Endothelial cell of umbilical vein (primary cell): ENCODE data around the gene TMEM144. TPM values are rescaled to one million over a fixed set of nuclear protein-coding genes. Genes with fewer than 3 reads are reported as not detected.

Experiments
- BruUV-seq: library from RNA; stranded (reverse); fragments of 400-500 nt; replicated peaks from 2 replicates; lab custom pipeline; 2021; lab: Mats Ljungman, UMichigan
- CTCF ChIA-PET: fragments of 300-600, 350-600 bp; sonication (Branson Sonifier 250); formaldehyde crosslinking; loops from one replicate; lab custom pipeline; 2021; ENCODE audit warnings: antibody characterized with exemption, inconsistent platforms; lab: Charles Lee
- POLR2A ChIA-PET: fragments of 300-600, 350-600 bp; sonication (Branson Sonifier 250); formaldehyde crosslinking; loops from one replicate; lab custom pipeline; 2021; ENCODE audit warnings: antibody characterized with exemption, inconsistent platforms; lab: Charles Lee
- DNase-seq: peaks from one replicate; pipeline ENCODE4 v3.0.0-alpha.2; 2011; ENCODE audit warnings: low read depth, low spot score
- FAIRE-seq: peaks from 2 replicates; lab custom pipeline; 2011; peaks lifted over from hg19 to GRCh38; lab: Jason Lieb, UNC
- H2AFZ ChIP-seq: 2 replicates; pipeline ENCODE4 v1.6.0; 2012; ENCODE audit warnings: low read depth, low read length, control low read depth, inconsistent platforms
- H3K27ac ChIP-seq: 2 replicates; pipeline ENCODE4 v1.5.1; 2011; ENCODE audit warnings: low read depth, mild to moderate bottlenecking, control low read depth, low read length, moderate library complexity; ENCODE audit not compliant: insufficient read depth
- H3K27me3 ChIP-seq, 2 experiments: 2 replicates each; pipeline versions ENCODE4 v1.6.0 to v1.6.1; 2011; ENCODE audit warnings: low read length in 2 of 2, mixed read lengths in 1 of 2; ENCODE audit not compliant: control insufficient read depth in 2 of 2, insufficient read depth in 2 of 2
- H3K36me3 ChIP-seq, 2 experiments: 2 replicates in 1 of 2; 3 replicates in 1 of 2; pipeline ENCODE4 v1.5.1; 2011; ENCODE audit warnings: low read length in 2 of 2, mild to moderate bottlenecking in 1 of 2, moderate library complexity in 1 of 2; ENCODE audit not compliant: control insufficient read depth in 2 of 2, insufficient read depth in 2 of 2; ENCODE audit errors: extremely low read depth in 1 of 2
- H3K4me1 ChIP-seq: 3 replicates; pipeline ENCODE4 v1.5.1; 2011; ENCODE audit warnings: mild to moderate bottlenecking, low read length; ENCODE audit not compliant: control insufficient read depth, insufficient read depth; ENCODE audit errors: extremely low read depth
- H3K4me2 ChIP-seq: 2 replicates; pipeline ENCODE4 v1.6.1; 2011; ENCODE audit warnings: low read length, control low read depth, mixed read lengths; ENCODE audit not compliant: insufficient read depth
- H3K4me3 ChIP-seq, 3 experiments: fragments of 200-600 bp in 1 of 3; sonication (generic), shearing (Covaris generic) in 1 of 3; replicated peaks in 1 of 3; 2 replicates each; pipeline ENCODE4 v1.5.1; 2011 to 2016; ENCODE audit warnings: control low read depth in 3 of 3, low read length in 3 of 3, mild to moderate bottlenecking in 2 of 3, inconsistent platforms in 1 of 3, low read depth in 1 of 3, moderate library complexity in 1 of 3; ENCODE audit not compliant: insufficient read depth in 1 of 3
- H3K79me2 ChIP-seq: 2 replicates; pipeline ENCODE4 v1.6.0; 2012; ENCODE audit warnings: low read length, inconsistent platforms; ENCODE audit not compliant: control insufficient read depth, insufficient read depth
- H3K9ac ChIP-seq: replicated peaks from 2 replicates; pipeline ENCODE3; 2011; ENCODE audit warnings: low read length, control low read depth; ENCODE audit not compliant: insufficient read depth; ENCODE audit errors: extremely low read depth
- H3K9me1 ChIP-seq: replicated peaks from 3 replicates; pipeline ENCODE4 v1.6.0; 2011; ENCODE audit warnings: mild to moderate bottlenecking, low read length; ENCODE audit not compliant: control insufficient read depth, insufficient read depth; ENCODE audit errors: extremely low read depth
- H3K9me3 ChIP-seq: replicated peaks from 2 replicates; pipeline ENCODE4 v1.5.1; 2012; ENCODE audit warnings: low read length, inconsistent platforms; ENCODE audit not compliant: control insufficient read depth, insufficient read depth
- H4K20me1 ChIP-seq: replicated peaks from 2 replicates; pipeline ENCODE3; 2011; ENCODE audit warnings: mild to moderate bottlenecking, low read length; ENCODE audit not compliant: control insufficient read depth, insufficient read depth; ENCODE audit errors: extremely low read depth
- CTCF ChIP-seq, 2 donors: IDR thresholded peaks; 1 replicate in 1 of 2; 2 replicates in 1 of 2; pipeline ENCODE4 v1.5.1; 2011; ENCODE audit warnings: low read length in 2 of 2, mild to moderate bottlenecking in 2 of 2, moderate library complexity in 2 of 2, control low read depth in 1 of 2, inconsistent platforms in 1 of 2, low read depth in 1 of 2; ENCODE audit not compliant: insufficient read depth in 1 of 2; ENCODE audit errors: extremely low read depth in 1 of 2
- EZH2 ChIP-seq: IDR thresholded peaks from 2 replicates; pipeline ENCODE4 v1.6.1; 2012; ENCODE audit warnings: borderline replicate concordance, low read depth, mild to moderate bottlenecking, moderate library complexity, low read length, inconsistent platforms; ENCODE audit not compliant: severe bottlenecking
- FOS ChIP-seq: IDR thresholded peaks from 2 replicates; pipeline ENCODE4 v1.6.1; 2011; ENCODE audit warnings: mild to moderate bottlenecking, low read length, moderate library complexity, borderline replicate concordance; ENCODE audit not compliant: insufficient read depth
- GATA2 ChIP-seq: IDR thresholded peaks from 2 replicates; pipeline ENCODE4 v1.7.0; 2011; ENCODE audit warnings: low read depth, mild to moderate bottlenecking, moderate library complexity, mixed read lengths, low read length; ENCODE audit not compliant: insufficient read length, insufficient read depth
- JUN ChIP-seq: IDR thresholded peaks from 2 replicates; pipeline ENCODE4 v1.6.1; 2011; ENCODE audit warnings: borderline replicate concordance, low read depth; ENCODE audit not compliant: insufficient read length, insufficient read depth
- MAX ChIP-seq: IDR thresholded peaks from 2 replicates; pipeline ENCODE4 v1.6.1; 2011; ENCODE audit not compliant: insufficient read depth, insufficient read length
- MYC ChIP-seq: IDR thresholded peaks from one replicate; pipeline ENCODE4 v1.6.1; 2011; ENCODE audit warnings: mild to moderate bottlenecking, low read depth, low read length
- POLR2A ChIP-seq: IDR thresholded peaks from 2 replicates; pipeline ENCODE4 v1.6.1; 2012; ENCODE audit warnings: low read depth, mild to moderate bottlenecking, control low read depth, low read length
- POLR2AphosphoS5 ChIP-seq: IDR thresholded peaks from 2 replicates; pipeline ENCODE4 v1.6.1; 2012; ENCODE audit warnings: low read depth, mild to moderate bottlenecking, control low read depth, low read length, moderate library complexity; ENCODE audit not compliant: insufficient read depth
- dilution Hi-C: fragments of 300-500 bp; cut with MboI; formaldehyde crosslinking; loops from one replicate; pipeline ENCODE4 v1.15.0; 2019; ENCODE audit warnings: low sequenced_read_pairs; ENCODE audit not compliant: extremely low pct_ligation_motif_present
- intact Hi-C: fragments of 100-400 bp; cut with micrococcal nuclease; formaldehyde crosslinking; loops from one replicate; pipeline ENCODE4 v1.10.0; 2022
- polyA plus RNA-seq, 4 experiments: library from polyadenylated mRNA; depleted of rRNA in 3 of 4; stranded (reverse) in 3 of 4; unstranded in 1 of 4; fragments of >200 nt; gene quantifications; 2 replicates each; pipeline versions ENCODE4 v1.2.1 to v1.2.3, GENCODE V29; 2011 to 2012; ENCODE audit warnings: missing spikeins in 1 of 4
- total RNA-seq: library from RNA; stranded (reverse); gene quantifications from 2 replicates; pipeline ENCODE4 v1.2.3, GENCODE V29; 2021

TMEM144 gene
- total and polyA plus RNA-seq, 2 donors (not counting 3 experiments of a cell fraction or from before 2014, with no cell fraction given) = 10.5 to 23.0 TPM

GRCh38 chr4:158268553-158268952 is 58.3 kb downstream of the TMEM144 start:
- no peak for FAIRE-seq
- no peak overlapping the region for H3K9ac ChIP-seq
- dilution Hi-C loops (no loop called here), intact Hi-C loops (no loop called here)
- H3K9me1 ChIP-seq = no peaks in the 10 kb centered on the region
- no peak overlapping the region for H3K4me2 ChIP-seq
- no peak for DNase-seq
- ChIA-PET CTCF (interaction anchor here (1.1 to 2.2 kb wide), 2 partner anchors 228 to 356 kb away, joined by 3 to 6 read pairs; no protein-coding TSS in a partner anchor), POLR2A (no interaction called here)
- no peaks in the 10 kb centered on the region for H3K36me3 ChIP-seq
- H3K4me1 ChIP-seq = no peaks in the 10 kb centered on the region
- no peaks in the 10 kb centered on the region for H3K9me3 ChIP-seq
- no peaks in the 10 kb centered on the region for H3K27me3 ChIP-seq
- H3K79me2 ChIP-seq = no peaks in the 10 kb centered on the region
- no peak overlapping the region for H3K27ac ChIP-seq
- H2AFZ ChIP-seq = no peak overlapping the region
- H4K20me1 ChIP-seq = no peaks in the 10 kb centered on the region
- no TSS peak for BruUV-seq
- TF ChIP-seq POLR2A (no peak), FOS (no peak), MAX (no peak), GATA2 (no peak), POLR2AphosphoS5 (no peak), JUN (no peak)
- H3K4me3 ChIP-seq = no peak overlapping the region

GRCh38 chr4:158274636-158275035 is 64.3 kb downstream of the TMEM144 start:
- ChIA-PET CTCF (interaction anchor here (0.6 to 1.7 kb wide), 4 partner anchors 14 to 352 kb away, joined by 3 to 4 read pairs (median 4); no protein-coding TSS in a partner anchor), POLR2A (no interaction called here)
- no peaks in the 10 kb centered on the region for H3K36me3 ChIP-seq
- no peak overlapping the region for H3K27ac ChIP-seq
- no peaks in the 10 kb centered on the region for H3K9me1 ChIP-seq
- no peak overlapping the region for H3K4me3 ChIP-seq
- no peaks in the 10 kb centered on the region for H3K9me3 ChIP-seq
- TF ChIP-seq FOS = no peak
- TF ChIP-seq JUN = no peak
- no peak for TF ChIP-seq CTCF (IDR thresholded peaks at IDR 0.05; ENCODE audit: extremely low read depth in 1 of 2, insufficient read depth in 1 of 2, low read depth in 1 of 2, low read length in 2 of 2)
- no peak for TF ChIP-seq MAX
- TF ChIP-seq POLR2AphosphoS5 = no peak
- TF ChIP-seq EZH2 = no peak
- no peak for TF ChIP-seq GATA2
- no peak for TF ChIP-seq POLR2A
- TF ChIP-seq MYC = no peak
- H3K27me3 ChIP-seq = no peaks in the 10 kb centered on the region
- no peaks in the 10 kb centered on the region for H3K4me1 ChIP-seq
- H2AFZ ChIP-seq = no peak overlapping the region
- dilution Hi-C loops (no loop called here), intact Hi-C loops (no loop called here)
- FAIRE-seq (no peak), DNase-seq (no peak)
- BruUV-seq = no TSS peak
- no peaks in the 10 kb centered on the region for H4K20me1 ChIP-seq
- no peak overlapping the region for H3K4me2 ChIP-seq
- H3K9ac ChIP-seq = no peak overlapping the region
- no peaks in the 10 kb centered on the region for H3K79me2 ChIP-seq
